GM12878 (cell line): ENCODE results near the gene MYBBP1A. TPM values are rescaled to one million over a fixed set of nuclear protein-coding genes. Genes with fewer than 3 reads are reported as not detected.

ENCODE experiments used
- ATAC-seq: fragments of 200-7000 bp; cut with Tn5 transposase; 3 replicates; pipeline ENCODE4 v1.9.1; 2020; ENCODE audit warnings: mild to moderate bottlenecking, moderate library complexity
- BruUV-seq: library from RNA; stranded (reverse); fragments of 400-500 nt; replicated peaks from 2 replicates; lab custom pipeline; 2021; lab: Mats Ljungman, UMichigan
- CTCF ChIA-PET: fragments of 300-600 bp; sonication (Branson Sonifier 250); formaldehyde crosslinking; extraction: SDS; loops from one replicate; lab custom pipeline; 2021; ENCODE audit warnings: inconsistent platforms; lab: Yijun Ruan, JAX
- POLR2A ChIA-PET: fragments of 350-600 bp; formaldehyde crosslinking; extraction: SDS; loops from one replicate; lab custom pipeline; 2021; ENCODE audit warnings: inconsistent platforms; lab: Charles Lee
- RAD21 ChIA-PET: fragments of 300-600 bp; sonication (Branson Sonifier 250); formaldehyde crosslinking; loops from one replicate; lab custom pipeline; 2023; ENCODE audit warnings: antibody characterized with exemption; ENCODE audit not compliant: unreplicated experiment; lab: Charles Lee
- SMC1A ChIA-PET: fragments of 300-600 bp; sonication (Branson Sonifier 250); formaldehyde crosslinking; loops from one replicate; lab custom pipeline; 2023; ENCODE audit not compliant: unreplicated experiment, uncharacterized antibody; lab: Charles Lee
- DNase-seq: peaks from one replicate; pipeline ENCODE4 v3.0.0-alpha.2; 2011; ENCODE audit warnings: low read depth, low spot score
- FAIRE-seq: peaks from 3 replicates; lab custom pipeline; 2011; peaks lifted over from hg19 to GRCh38; lab: Jason Lieb, UNC
- H2AFZ ChIP-seq: 2 replicates; pipeline ENCODE4 v1.6.0; 2011; ENCODE audit warnings: low read depth, low read length, control low read depth; ENCODE audit not compliant: control insufficient read depth
- H3K27ac ChIP-seq: 2 replicates; pipeline ENCODE4 v1.5.1; 2011; ENCODE audit warnings: control low read depth; ENCODE audit not compliant: control insufficient read depth, insufficient read depth
- H3K27me3 ChIP-seq, 2 experiments: replicated peaks in 1 of 2; 2 replicates each; pipeline versions ENCODE4 v1.6.0 to v1.6.1; 2011; ENCODE audit warnings: low read length in 1 of 2; ENCODE audit not compliant: control insufficient read depth in 2 of 2, insufficient read depth in 2 of 2
- H3K36me3 ChIP-seq, 2 experiments: 2 replicates each; pipeline ENCODE4 v1.5.1; 2011; ENCODE audit warnings: low read length in 1 of 2; ENCODE audit not compliant: control insufficient read depth in 2 of 2, insufficient read depth in 2 of 2
- H3K4me1 ChIP-seq: 2 replicates; pipeline ENCODE4 v1.6.1; 2011; ENCODE audit warnings: mild to moderate bottlenecking, low read length, moderate library complexity, mixed read lengths; ENCODE audit not compliant: control insufficient read depth, insufficient read depth
- H3K4me2 ChIP-seq: 2 replicates; pipeline ENCODE4 v1.6.0; 2011; ENCODE audit warnings: control low read depth; ENCODE audit not compliant: control insufficient read depth, insufficient read depth
- H3K4me3 ChIP-seq: fragments of 200-600 bp; sonication (generic); 2 replicates; pipeline ENCODE4 v1.5.1; 2016
- H3K79me2 ChIP-seq: 2 replicates; pipeline ENCODE4 v1.6.0; 2011; ENCODE audit warnings: low read length; ENCODE audit not compliant: control insufficient read depth, insufficient read depth
- H3K9ac ChIP-seq: 2 replicates; pipeline ENCODE4 v1.8.0; 2011; ENCODE audit warnings: low read length, control low read depth, mixed read lengths; ENCODE audit not compliant: control insufficient read depth, insufficient read depth
- H3K9me3 ChIP-seq: replicated peaks from 3 replicates; pipeline ENCODE4 v1.5.1; 2011; ENCODE audit warnings: mild to moderate bottlenecking, low read length; ENCODE audit not compliant: control insufficient read depth, insufficient read depth
- H4K20me1 ChIP-seq: 2 replicates; pipeline ENCODE4 v1.6.0; 2011; ENCODE audit not compliant: control insufficient read depth, insufficient read depth
- CHD2 ChIP-seq: IDR thresholded peaks from 2 replicates; pipeline ENCODE4 v1.6.1; 2011; ENCODE audit warnings: low read depth, low read length, improper control_type of control experiment, borderline replicate concordance
- ELK1 ChIP-seq: IDR thresholded peaks from 2 replicates; pipeline ENCODE4 v1.6.1; 2012; ENCODE audit warnings: low read depth, low read length, improper control_type of control experiment
- FOS ChIP-seq: IDR thresholded peaks from 3 replicates; pipeline ENCODE4 v1.6.1; 2011; ENCODE audit warnings: borderline replicate concordance; ENCODE audit not compliant: insufficient read length; ENCODE audit errors: extremely low read depth
- NR2C1 ChIP-seq: fragments of 450-650 bp; IDR thresholded peaks from 2 replicates; pipeline ENCODE4 v1.6.1; 2017; ENCODE audit warnings: antibody characterized with exemption, mild to moderate bottlenecking, moderate library complexity
- NR2C2 ChIP-seq: IDR thresholded peaks from 2 replicates; pipeline ENCODE4 v1.6.1; 2011; ENCODE audit warnings: borderline replicate concordance, low read depth; ENCODE audit not compliant: control insufficient read depth, insufficient read length
- POLR2AphosphoS5 ChIP-seq: IDR thresholded peaks from 2 replicates; pipeline ENCODE4 v1.6.1; 2011; ENCODE audit warnings: mild to moderate bottlenecking, low read length, inconsistent platforms
- WGBS: methylation state at CpG from one replicate; pipeline ENCODE4 v1.1.6; 2016; ENCODE audit warnings: low lambda C conversion rate; ENCODE audit not compliant: insufficient replicate concordance, insufficient coverage; ENCODE audit errors: missing lambda C conversion rate; 5-methylcytosine and 5-hydroxymethylcytosine counted together
- in situ Hi-C: fragments of 300-500 bp; cut with MboI; formaldehyde crosslinking; loops from 9 replicates; pipeline ENCODE4 v1.14.3; 2018; ENCODE audit warnings: mixed read lengths
- intact Hi-C: fragments of 100-400 bp; cut with micrococcal nuclease; formaldehyde crosslinking; loops from one replicate; pipeline ENCODE4 v1.14.2; 2022; ENCODE audit not compliant: unreplicated experiment
- polyA plus RNA-seq, 11 experiments: library from polyadenylated mRNA; depleted of rRNA in 4 of 11; unstranded in 6 of 11; stranded (reverse) in 5 of 11; fragments of >200 nt; fragmentation: Nextera tagmentation in 4 of 11; fragmentation: Illumina TruSeq in 1 of 11; extraction: Ambion mirVana in 4 of 11; extraction: Trizol in 1 of 11; gene quantifications; 1 replicate in 1 of 11; 2 replicates in 10 of 11; pipeline versions ENCODE4 v1.2.1 to v1.2.3, GENCODE V29; 2011 to 2016; ENCODE audit warnings: inconsistent platforms in 2 of 11, missing spikeins in 2 of 11, low read depth in 1 of 11
- total RNA-seq, 4 experiments: library from RNA; depleted of rRNA in 3 of 4; stranded (reverse); fragments of >200 nt in 3 of 4; fragmentation: Illumina TruSeq in 1 of 4; extraction: Trizol in 1 of 4; gene quantifications; 2 replicates each; pipeline versions ENCODE4 v1.2.1 to v1.2.3, GENCODE V29; 2013 to 2021
- TF ChIP-seq, protein P1 (sequence below): IDR thresholded peaks from 2 replicates; pipeline ENCODE4 v1.6.1; 2012; ENCODE audit warnings: improper control_type of control experiment, low read depth, low read length; ENCODE audit not compliant: insufficient replicate concordance

The MYBBP1A gene
- total and polyA plus RNA-seq, 10 of the 15 experiments (the other 5 are each of a cell fraction or from before 2014, with no cell fraction given), result 2.5 to 121 (median 71.6) TPM

GRCh38 chr17:4592240-4593005 is 37.2 kb upstream of the MYBBP1A start:
- in situ Hi-C loops (no loop called here), intact Hi-C loops (no loop called here)
- Histone ChIP-seq H3K4me2 (no peak overlapping the region), H3K27me3 (peaks cover 3 to 4% of the 10 kb centered on the region in 2 experiments; a peak in 3 of 4 replicates), H3K4me1 (no peaks in the 10 kb centered on the region), H3K9ac (no peak overlapping the region), H3K4me3 (no peak overlapping the region), H3K36me3 (no peaks in the 10 kb centered on the region), H4K20me1 (no peaks in the 10 kb centered on the region; the same call in 1 of the 2 replicates), H2AFZ (no peak overlapping the region), H3K9me3 (no peaks in the 10 kb centered on the region), H3K27ac (no peak overlapping the region), H3K79me2 (no peaks in the 10 kb centered on the region)
- WGBS, result 21% methylated on average over 11 of the region's 11 CpGs
- RAD21 ChIA-PET, result no interaction called here
- no peak for FAIRE-seq
- CTCF ChIA-PET, result no interaction called here
- POLR2A ChIA-PET, result no interaction called here
- DNase-seq, result no peak
- TF ChIP-seq NR2C1, result no peak
- TF ChIP-seq NR2C2, result no peak
- TF ChIP-seq, protein P1, sequence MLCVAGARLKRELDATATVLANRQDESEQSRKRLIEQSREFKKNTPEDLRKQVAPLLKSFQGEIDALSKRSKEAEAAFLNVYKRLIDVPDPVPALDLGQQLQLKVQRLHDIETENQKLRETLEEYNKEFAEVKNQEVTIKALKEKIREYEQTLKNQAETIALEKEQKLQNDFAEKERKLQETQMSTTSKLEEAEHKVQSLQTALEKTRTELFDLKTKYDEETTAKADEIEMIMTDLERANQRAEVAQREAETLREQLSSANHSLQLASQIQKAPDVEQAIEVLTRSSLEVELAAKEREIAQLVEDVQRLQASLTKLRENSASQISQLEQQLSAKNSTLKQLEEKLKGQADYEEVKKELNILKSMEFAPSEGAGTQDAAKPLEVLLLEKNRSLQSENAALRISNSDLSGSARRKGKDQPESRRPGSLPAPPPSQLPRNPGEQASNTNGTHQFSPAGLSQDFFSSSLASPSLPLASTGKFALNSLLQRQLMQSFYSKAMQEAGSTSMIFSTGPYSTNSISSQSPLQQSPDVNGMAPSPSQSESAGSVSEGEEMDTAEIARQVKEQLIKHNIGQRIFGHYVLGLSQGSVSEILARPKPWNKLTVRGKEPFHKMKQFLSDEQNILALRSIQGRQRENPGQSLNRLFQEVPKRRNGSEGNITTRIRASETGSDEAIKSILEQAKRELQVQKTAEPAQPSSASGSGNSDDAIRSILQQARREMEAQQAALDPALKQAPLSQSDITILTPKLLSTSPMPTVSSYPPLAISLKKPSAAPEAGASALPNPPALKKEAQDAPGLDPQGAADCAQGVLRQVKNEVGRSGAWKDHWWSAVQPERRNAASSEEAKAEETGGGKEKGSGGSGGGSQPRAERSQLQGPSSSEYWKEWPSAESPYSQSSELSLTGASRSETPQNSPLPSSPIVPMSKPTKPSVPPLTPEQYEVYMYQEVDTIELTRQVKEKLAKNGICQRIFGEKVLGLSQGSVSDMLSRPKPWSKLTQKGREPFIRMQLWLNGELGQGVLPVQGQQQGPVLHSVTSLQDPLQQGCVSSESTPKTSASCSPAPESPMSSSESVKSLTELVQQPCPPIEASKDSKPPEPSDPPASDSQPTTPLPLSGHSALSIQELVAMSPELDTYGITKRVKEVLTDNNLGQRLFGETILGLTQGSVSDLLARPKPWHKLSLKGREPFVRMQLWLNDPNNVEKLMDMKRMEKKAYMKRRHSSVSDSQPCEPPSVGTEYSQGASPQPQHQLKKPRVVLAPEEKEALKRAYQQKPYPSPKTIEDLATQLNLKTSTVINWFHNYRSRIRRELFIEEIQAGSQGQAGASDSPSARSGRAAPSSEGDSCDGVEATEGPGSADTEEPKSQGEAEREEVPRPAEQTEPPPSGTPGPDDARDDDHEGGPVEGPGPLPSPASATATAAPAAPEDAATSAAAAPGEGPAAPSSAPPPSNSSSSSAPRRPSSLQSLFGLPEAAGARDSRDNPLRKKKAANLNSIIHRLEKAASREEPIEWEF, result no peak
- no peak for TF ChIP-seq ELK1
- TF ChIP-seq POLR2AphosphoS5, result no peak
- TF ChIP-seq FOS, result no peak
- TF ChIP-seq CHD2, result no peak
- BruUV-seq, result no TSS peak
- ATAC-seq, result no peak
- SMC1A ChIA-PET, result no interaction called here
